ENCODE results near the gene CCDC82.

Gene CCDC82

DNA sequence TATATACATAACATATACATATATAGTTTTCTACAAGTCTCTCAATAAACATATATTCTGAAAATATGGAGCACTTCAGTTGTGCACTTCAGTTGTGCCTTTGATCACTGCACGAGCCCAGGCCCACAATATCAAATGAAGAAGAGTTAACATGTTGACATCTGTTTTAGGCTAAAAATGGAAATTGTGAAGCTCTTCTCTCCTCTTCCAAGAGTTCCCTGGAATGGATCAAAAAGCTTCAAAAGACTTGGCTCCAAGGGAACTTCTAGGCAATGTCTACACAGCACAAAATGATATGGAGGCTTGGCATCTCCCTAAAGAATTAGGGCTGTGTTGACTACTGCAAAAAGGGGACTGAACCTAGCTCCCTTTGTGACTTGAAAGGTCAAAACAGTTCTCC is 83.6 kb downstream of the CCDC82 start:
- DNase-seq, result no peak

DNA sequence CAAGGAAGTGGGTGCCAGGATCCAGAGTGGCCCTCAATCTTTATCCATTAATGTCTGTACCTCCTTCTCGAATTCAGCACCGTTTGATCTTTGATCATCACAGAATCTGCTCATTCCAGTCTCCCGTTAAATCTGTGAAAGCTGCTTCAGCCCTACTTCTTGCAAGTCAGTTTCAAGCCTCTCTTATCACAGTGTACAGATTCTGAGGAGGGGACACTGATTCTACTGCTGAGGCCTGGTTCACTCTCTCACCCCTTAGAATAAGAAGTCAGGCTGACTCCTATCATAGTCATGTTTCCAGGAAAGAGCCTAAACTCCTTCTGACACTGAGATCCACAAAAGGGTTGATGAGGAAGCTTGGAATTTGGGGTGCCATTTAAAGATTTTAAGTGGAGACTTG is 85.7 kb downstream of the CCDC82 start:
- no peak for DNase-seq

DNA sequence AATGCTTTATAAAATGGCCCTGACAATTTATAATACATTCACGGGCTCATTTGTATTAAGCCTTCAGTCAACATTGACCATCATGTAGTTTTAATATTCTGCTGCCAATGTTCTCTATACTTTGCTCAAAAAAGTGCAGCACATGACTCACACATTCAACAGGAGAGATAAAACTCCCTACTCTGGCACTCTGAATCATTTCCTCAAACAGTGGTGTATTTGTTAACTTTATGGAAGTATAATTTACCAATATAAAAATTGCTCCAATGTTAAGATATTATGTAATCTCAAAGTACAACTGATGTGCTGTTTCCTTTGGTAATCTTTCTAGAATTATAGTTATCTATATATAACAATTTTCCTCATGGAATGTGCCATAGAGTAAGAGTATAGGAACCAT is 86.6 kb downstream of the CCDC82 start:
- DNase-seq, result no peak
